HG03139 (cell line): ENCODE results near the gene FKBP2.
"Not testable (repeated sequence)": the region's sequence is repeated elsewhere in the genome, so short reads cannot be mapped to it uniquely, and the experiment has no call there.

Experiments
- ATAC-seq: cut with Tn5 transposase; IDR thresholded peaks from one replicate; pipeline ENCODE4 v1.9.1; 2021; ENCODE audit not compliant: unreplicated experiment

FKBP2 gene

GRCh38 chr11:64233913-64234586, 6.8 kb upstream of the FKBP2 start, which contains the start of gene VEGFB:
Gene VEGFB (plus strand): TSS chr11:64234584. CDS start chr11:64234834, 250 bp downstream.
- ATAC-seq = no peak

GRCh38 chr11:64234647-64235379, 6.1 kb upstream of the FKBP2 start:
- no peak for ATAC-seq

- ATAC-seq = no peak
Observed at GRCh38 chr11:64235437-64236161, 5.3 kb upstream of the FKBP2 start.

GRCh38 chr11:64237484-64237951, 3.4 kb upstream of the FKBP2 start:
- ATAC-seq = no peak

GRCh38 chr11:64238076-64238475, 2.8 kb upstream of the FKBP2 start:
- ATAC-seq = no peak

GRCh38 chr11:64238999-64239398, 1.9 kb upstream of the FKBP2 start:
- no peak for ATAC-seq

GRCh38 chr11:64239662-64240434, 1.0 kb upstream of the FKBP2 start:
- no peak for ATAC-seq

GRCh38 chr11:64241241-64241490, 271 bp downstream of the FKBP2 start:
- ATAC-seq = peak; percentile 56

GRCh38 chr11:64241491-64242374, 838 bp downstream of the FKBP2 start:
- peak; percentile 0 for ATAC-seq

- ATAC-seq = no peak
Observed at GRCh38 chr11:64243236-64243854, 2.5 kb downstream of the FKBP2 start.

- ATAC-seq = no peak
Observed at GRCh38 chr11:64244107-64244506, 3.2 kb downstream of the FKBP2 start.

GRCh38 chr11:64244966-64245365, 4.1 kb downstream of the FKBP2 start:
- ATAC-seq = no peak

GRCh38 chr11:64245401-64245796, 4.5 kb downstream of the FKBP2 start:
- no peak for ATAC-seq

- ATAC-seq = no peak
Observed at GRCh38 chr11:64245797-64246620, 5.1 kb downstream of the FKBP2 start.

- not testable (repeated sequence) for ATAC-seq
Observed at GRCh38 chr11:64246621-64246870, 5.7 kb downstream of the FKBP2 start.

GRCh38 chr11:64246871-64247728, 6.2 kb downstream of the FKBP2 start, which contains the start of gene PPP1R14B:
Gene PPP1R14B (minus strand): TSS chr11:64246943. CDS start chr11:64246673, 270 bp downstream.
- no peak for ATAC-seq

GRCh38 chr11:64247729-64248531, 7.0 kb downstream of the FKBP2 start:
- ATAC-seq = no peak
